PFSK-1 (cell line): ENCODE measurements around the gene GPC3.

Experiments used
- POLR2AphosphoS5 ChIP-seq: IDR thresholded peaks from 2 replicates; pipeline ENCODE4 v1.6.1; 2012; ENCODE audit warnings: low read depth, mild to moderate bottlenecking, control low read depth, low read length, moderate library complexity
- SIN3A ChIP-seq: IDR thresholded peaks from 2 replicates; pipeline ENCODE4 v1.6.1; 2012; ENCODE audit warnings: mild to moderate bottlenecking, low read length, moderate library complexity, borderline replicate concordance; ENCODE audit not compliant: insufficient read depth
- TAF1 ChIP-seq: IDR thresholded peaks from 2 replicates; pipeline ENCODE4 v1.6.1; 2012; ENCODE audit warnings: low read length, control low read depth, borderline replicate concordance; ENCODE audit not compliant: insufficient read depth
- TF ChIP-seq, protein P1 (sequence below), 2 experiments: IDR thresholded peaks; 2 replicates each; pipeline versions ENCODE4 v1.6.1 to v1.8.0; 2011 to 2012; ENCODE audit warnings: low read depth in 2 of 2, low read length in 2 of 2, control low read depth in 1 of 2, inconsistent platforms in 1 of 2, mild to moderate bottlenecking in 1 of 2, moderate library complexity in 1 of 2; ENCODE audit not compliant: insufficient read depth in 1 of 2

DNA sequence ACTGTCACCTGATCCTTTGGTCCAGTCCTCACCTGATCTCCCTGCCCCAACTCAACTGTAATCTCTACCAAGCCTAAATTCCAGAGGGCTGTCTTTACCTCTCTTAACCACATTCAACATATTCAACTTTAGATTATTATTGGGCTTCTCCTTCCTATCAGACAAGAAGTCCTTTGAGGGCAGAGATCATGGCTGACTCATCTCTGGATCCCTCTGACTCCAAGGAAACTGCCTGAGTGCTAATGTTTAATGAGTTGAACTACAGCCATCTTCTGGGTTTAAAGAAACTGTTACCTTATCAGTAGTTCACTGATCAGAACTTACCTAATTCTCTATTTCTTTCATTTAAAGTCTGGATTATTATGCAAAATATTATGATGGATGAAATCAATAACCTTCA, 135.7 kb downstream of the GPC3 start:
- TF ChIP-seq POLR2AphosphoS5 (no peak), SIN3A (no peak), TAF1 (no peak)
- TF ChIP-seq, protein P1, sequence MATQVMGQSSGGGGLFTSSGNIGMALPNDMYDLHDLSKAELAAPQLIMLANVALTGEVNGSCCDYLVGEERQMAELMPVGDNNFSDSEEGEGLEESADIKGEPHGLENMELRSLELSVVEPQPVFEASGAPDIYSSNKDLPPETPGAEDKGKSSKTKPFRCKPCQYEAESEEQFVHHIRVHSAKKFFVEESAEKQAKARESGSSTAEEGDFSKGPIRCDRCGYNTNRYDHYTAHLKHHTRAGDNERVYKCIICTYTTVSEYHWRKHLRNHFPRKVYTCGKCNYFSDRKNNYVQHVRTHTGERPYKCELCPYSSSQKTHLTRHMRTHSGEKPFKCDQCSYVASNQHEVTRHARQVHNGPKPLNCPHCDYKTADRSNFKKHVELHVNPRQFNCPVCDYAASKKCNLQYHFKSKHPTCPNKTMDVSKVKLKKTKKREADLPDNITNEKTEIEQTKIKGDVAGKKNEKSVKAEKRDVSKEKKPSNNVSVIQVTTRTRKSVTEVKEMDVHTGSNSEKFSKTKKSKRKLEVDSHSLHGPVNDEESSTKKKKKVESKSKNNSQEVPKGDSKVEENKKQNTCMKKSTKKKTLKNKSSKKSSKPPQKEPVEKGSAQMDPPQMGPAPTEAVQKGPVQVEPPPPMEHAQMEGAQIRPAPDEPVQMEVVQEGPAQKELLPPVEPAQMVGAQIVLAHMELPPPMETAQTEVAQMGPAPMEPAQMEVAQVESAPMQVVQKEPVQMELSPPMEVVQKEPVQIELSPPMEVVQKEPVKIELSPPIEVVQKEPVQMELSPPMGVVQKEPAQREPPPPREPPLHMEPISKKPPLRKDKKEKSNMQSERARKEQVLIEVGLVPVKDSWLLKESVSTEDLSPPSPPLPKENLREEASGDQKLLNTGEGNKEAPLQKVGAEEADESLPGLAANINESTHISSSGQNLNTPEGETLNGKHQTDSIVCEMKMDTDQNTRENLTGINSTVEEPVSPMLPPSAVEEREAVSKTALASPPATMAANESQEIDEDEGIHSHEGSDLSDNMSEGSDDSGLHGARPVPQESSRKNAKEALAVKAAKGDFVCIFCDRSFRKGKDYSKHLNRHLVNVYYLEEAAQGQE (IDR thresholded peaks at IDR 0.05; ENCODE audit: insufficient read depth in 1 of 2, low read depth in 2 of 2, low read length in 2 of 2): no peak
